Astrocyte of the cerebellum (primary cell): Measurements from ENCODE around the gene SLC19A1.

Experiments used
- DNase-seq: peaks from one replicate; pipeline ENCODE4 v3.0.0-alpha.2; 2011; ENCODE audit warnings: low read depth
- H3K4me3 ChIP-seq: 2 replicates; pipeline ENCODE4 v1.5.1; 2011; ENCODE audit warnings: mild to moderate bottlenecking, low read depth, low read length, moderate library complexity
- in situ Hi-C: cut with HindIII; loops from 2 replicates; pipeline ENCODE4 v1.10.0; 2017; ENCODE audit warnings: low sequenced_read_pairs
- TF ChIP-seq, protein P1 (sequence below): IDR thresholded peaks from 2 replicates; pipeline ENCODE4 v1.5.1; 2012; ENCODE audit warnings: low read length, low read depth, moderate library complexity, mild to moderate bottlenecking; ENCODE audit errors: missing control alignments

Gene SLC19A1

DNA sequence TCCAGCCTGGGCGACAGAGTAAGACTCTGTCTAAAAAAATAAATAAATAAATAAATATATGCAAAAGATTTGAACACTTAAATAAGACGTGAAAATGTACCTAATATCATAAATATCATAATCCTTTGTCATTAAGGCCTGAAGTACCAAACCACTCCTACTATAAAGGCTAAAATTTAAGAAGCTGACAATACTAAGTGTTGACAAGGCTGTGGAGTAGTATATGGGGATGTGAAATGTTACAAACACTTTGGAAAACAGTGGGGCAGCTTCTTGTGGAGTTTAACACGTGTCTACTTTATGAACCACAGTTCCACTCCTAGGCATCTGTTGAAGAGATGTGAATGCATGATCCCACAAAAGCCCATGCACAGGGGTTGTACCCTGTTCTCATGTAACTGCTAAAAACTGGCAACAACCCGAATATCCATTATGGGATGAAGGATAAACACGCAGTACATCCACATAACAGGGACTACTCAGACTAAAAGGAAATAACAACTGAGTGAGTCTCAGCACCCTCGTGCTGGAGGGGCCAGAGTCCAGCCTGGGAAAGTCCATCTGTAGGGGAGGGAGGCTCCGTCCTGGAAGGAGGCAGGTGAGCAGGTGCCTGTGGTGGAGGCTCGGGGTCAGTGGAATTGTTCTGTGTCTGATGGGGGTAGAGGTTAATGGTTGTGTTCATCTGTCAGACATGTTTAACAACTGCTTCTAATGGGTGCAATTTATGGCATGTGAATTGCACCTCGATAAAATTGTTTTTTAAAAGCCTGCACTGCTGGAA lies 6.7 kb upstream of the SLC19A1 start:
- in situ Hi-C loops: no loop called here
- DNase-seq: no peak
- TF ChIP-seq, protein P1, sequence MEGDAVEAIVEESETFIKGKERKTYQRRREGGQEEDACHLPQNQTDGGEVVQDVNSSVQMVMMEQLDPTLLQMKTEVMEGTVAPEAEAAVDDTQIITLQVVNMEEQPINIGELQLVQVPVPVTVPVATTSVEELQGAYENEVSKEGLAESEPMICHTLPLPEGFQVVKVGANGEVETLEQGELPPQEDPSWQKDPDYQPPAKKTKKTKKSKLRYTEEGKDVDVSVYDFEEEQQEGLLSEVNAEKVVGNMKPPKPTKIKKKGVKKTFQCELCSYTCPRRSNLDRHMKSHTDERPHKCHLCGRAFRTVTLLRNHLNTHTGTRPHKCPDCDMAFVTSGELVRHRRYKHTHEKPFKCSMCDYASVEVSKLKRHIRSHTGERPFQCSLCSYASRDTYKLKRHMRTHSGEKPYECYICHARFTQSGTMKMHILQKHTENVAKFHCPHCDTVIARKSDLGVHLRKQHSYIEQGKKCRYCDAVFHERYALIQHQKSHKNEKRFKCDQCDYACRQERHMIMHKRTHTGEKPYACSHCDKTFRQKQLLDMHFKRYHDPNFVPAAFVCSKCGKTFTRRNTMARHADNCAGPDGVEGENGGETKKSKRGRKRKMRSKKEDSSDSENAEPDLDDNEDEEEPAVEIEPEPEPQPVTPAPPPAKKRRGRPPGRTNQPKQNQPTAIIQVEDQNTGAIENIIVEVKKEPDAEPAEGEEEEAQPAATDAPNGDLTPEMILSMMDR: no peak
- H3K4me3 ChIP-seq: no peak overlapping the region

DNA sequence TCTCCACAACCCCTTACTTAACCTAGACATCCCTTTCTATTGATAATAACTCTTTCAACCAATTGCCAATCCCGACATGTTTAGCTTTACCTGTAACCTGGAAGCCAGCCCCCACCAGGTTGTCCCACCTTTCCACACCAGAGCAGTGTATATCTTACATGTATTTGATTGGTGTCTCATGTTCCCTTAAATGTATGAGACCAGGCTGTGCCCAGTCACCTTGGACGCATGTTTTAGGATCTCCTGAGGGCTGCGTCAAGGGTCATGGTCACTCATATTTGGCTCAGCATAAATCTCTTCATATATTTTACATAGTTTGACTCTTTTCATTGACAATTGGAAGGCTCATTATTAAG lies 5.3 kb upstream of the SLC19A1 start:
- TF ChIP-seq, protein P1: no peak
- H3K4me3 ChIP-seq: no peak overlapping the region
- DNase-seq: no peak
- in situ Hi-C loops: no loop called here

DNA sequence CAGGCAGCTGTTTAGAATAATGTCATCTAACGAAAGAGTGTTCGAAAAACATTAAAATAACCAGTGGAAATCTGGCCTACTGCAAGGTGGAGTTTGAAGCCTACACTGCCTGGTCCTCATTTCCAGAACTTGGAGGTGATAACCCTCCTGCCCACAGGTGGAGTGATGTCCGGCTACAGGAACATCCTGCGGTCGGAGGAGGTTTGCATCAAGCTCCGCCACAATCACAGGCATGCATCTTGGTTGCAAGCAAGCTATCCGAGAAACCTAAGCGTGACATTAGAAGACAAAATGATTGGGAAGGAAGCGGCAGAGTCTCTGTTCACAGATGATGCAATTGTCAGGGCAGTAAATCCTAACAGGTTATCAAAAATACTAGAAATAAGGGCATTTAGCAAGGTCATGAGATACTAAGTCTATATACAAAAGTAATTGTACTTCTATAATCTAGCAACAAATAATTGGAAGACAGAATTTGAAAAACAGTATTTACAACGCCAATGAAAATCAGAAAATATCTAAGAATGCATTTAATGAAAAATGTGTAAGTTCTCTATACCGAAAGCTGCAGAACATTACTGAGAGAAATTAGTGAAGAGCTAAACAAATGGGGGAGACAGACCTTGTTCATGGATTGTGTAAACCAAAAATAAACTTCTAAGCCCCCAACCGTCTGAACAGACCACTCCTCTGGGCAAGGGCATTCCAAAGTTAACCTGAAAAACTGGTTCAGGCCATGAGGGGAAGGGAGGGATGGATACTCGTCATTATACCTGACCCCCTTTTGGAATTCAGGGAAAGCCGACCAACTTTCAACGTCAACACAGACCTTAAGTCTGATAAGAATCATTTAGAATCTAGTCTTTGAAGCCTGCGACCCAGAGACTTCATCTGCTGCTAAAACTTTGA lies 4.7 kb upstream of the SLC19A1 start:
- in situ Hi-C loops: no loop called here
- TF ChIP-seq, protein P1: no peak
- DNase-seq: no peak

DNA sequence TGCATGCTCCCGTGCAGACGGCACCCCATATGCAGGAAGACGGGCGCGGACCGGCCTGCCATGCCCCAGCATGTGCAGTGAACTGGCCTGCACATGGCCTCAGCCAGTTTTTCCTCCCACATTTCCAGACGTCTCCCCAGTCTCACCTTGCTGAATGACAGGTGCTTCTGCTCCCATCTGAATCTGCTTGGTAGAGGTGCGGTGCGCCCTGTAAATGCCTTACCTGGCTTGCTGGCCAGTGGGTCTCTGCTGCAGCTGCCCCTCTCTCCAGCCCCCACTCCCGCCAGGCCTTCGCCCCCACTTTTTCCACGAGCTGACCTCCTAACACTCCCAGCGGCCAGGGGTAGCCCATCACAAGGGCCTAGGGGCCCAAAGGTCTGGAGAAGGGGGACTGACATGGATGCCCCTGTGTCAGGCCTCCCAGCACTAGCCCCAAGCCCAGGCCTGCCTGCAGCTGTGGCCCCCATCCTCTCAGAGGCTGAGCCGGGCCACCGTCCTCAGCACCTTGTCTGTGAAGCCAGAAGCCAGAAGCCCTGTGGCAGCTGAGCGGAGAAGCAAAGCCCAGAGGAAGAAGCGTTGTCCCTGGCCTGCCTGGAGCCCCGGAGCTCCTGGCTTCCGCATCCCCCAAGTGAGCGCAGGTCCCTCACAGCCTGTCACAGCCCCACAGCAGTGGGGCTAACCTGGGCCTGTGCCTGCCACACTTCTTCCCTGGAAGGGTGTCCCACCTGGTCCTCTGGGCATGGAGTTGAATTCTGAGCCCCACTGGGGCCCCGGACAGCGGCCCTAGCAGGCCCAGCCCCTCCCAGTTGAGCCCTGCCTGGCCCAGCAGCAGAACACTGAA lies 3.7 kb upstream of the SLC19A1 start:
- TF ChIP-seq, protein P1: no peak
- no peak for DNase-seq
- in situ Hi-C loops: no loop called here
- H3K4me3 ChIP-seq: no peak overlapping the region

More for the DNA sequence above, 4.7 kb upstream of the SLC19A1 start:
- H3K4me3 ChIP-seq: no peak overlapping the region

DNA sequence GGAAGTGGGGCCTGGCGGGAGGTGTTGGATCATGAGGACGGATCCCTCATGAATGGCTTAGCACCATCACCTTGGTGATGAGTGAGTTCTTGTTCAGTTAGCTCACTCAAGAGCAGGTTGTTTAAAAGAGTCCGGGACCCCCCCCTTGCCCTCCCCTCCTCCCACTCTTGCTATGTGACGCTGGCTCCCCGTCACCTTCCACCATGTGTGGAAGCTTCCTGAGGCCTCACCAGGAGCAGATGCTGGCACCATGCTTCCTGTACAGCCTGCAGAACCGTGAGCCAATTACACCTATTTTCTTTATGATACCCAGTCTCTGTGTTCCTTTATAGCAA lies 3.0 kb upstream of the SLC19A1 start:
- no peak overlapping the region for H3K4me3 ChIP-seq
- no peak for DNase-seq
- TF ChIP-seq, protein P1: no peak
- in situ Hi-C loops: no loop called here
